Endothelial cell (in vitro differentiated cells): ENCODE measurements around the gene ACTBL2. TPM values are rescaled to one million over a fixed set of nuclear protein-coding genes. Genes with fewer than 3 reads are reported as not detected.
"Not testable (repeated sequence)": the region's sequence is repeated elsewhere in the genome, so short reads cannot be mapped to it uniquely, and the experiment has no call there.

ENCODE experiments used
- DNase-seq: peaks from one replicate; pipeline ENCODE4 v3.0.0; 2021; ENCODE audit warnings: low spot score
- H3K27ac Mint-ChIP-seq: one replicate; pipeline ENCODE4 v1.8.0; 2021; ENCODE audit warnings: mixed read lengths, inconsistent platforms; ENCODE audit not compliant: unreplicated experiment
- H3K27me3 Mint-ChIP-seq: one replicate; pipeline ENCODE4 v1.8.0; 2021; ENCODE audit warnings: mild to moderate bottlenecking, moderate library complexity, mixed read lengths, inconsistent platforms; ENCODE audit not compliant: unreplicated experiment
- H3K36me3 Mint-ChIP-seq: one replicate; pipeline ENCODE4 v1.8.0; 2021; ENCODE audit warnings: mild to moderate bottlenecking, low read depth, mixed read lengths, inconsistent platforms; ENCODE audit not compliant: unreplicated experiment
- H3K4me1 Mint-ChIP-seq: one replicate; pipeline ENCODE4 v1.8.0; 2021; ENCODE audit warnings: mild to moderate bottlenecking, mixed read lengths, inconsistent platforms; ENCODE audit not compliant: unreplicated experiment
- H3K4me3 Mint-ChIP-seq: one replicate; pipeline ENCODE4 v1.8.0; 2021; ENCODE audit warnings: mild to moderate bottlenecking, mixed read lengths, inconsistent platforms; ENCODE audit not compliant: unreplicated experiment
- H3K9me3 Mint-ChIP-seq: one replicate; pipeline ENCODE4 v1.8.0; 2021; ENCODE audit warnings: mixed read lengths, inconsistent platforms; ENCODE audit not compliant: unreplicated experiment
- CTCF ChIP-seq: fragments of 200-600 bp; sonication (generic); IDR thresholded peaks from one replicate; pipeline ENCODE4 v1.5.0; 2021; ENCODE audit warnings: antibody characterized with exemption; ENCODE audit not compliant: unreplicated experiment
- total RNA-seq: library from RNA; stranded (reverse); fragmentation: NEBNext Ultra II Directional; extraction: Animal tissue kit (Norgen Biotek cat#: 25700); gene quantifications from one replicate; pipeline ENCODE4 v1.2.1, GENCODE V29; 2021; ENCODE audit not compliant: unreplicated experiment

Gene ACTBL2
- total RNA-seq, 1 donor from 2014 or later = not detected

GRCh38 chr5:57478826-57479225 lies 3.8 kb downstream of the ACTBL2 start:
- no peak for TF ChIP-seq CTCF
- no peak for DNase-seq
- H3K27me3 Mint-ChIP-seq = no peaks in the 10 kb centered on the region
- H3K27ac Mint-ChIP-seq = no peak overlapping the region
- no peak overlapping the region for H3K4me3 Mint-ChIP-seq
- no peaks in the 10 kb centered on the region for H3K36me3 Mint-ChIP-seq
- H3K9me3 Mint-ChIP-seq = no peaks in the 10 kb centered on the region
- H3K4me1 Mint-ChIP-seq = no peaks in the 10 kb centered on the region

GRCh38 chr5:57476601-57477056 lies 6.0 kb downstream of the ACTBL2 start:
- Mint-ChIP-seq H3K4me1 (no peaks in the 10 kb centered on the region), H3K9me3 (no peaks in the 10 kb centered on the region), H3K36me3 (no peaks in the 10 kb centered on the region), H3K27ac (no peak overlapping the region), H3K27me3 (no peaks in the 10 kb centered on the region), H3K4me3 (no peak overlapping the region)
- TF ChIP-seq CTCF = no peak
- DNase-seq = no peak

GRCh38 chr5:57470339-57470738 lies 12.3 kb downstream of the ACTBL2 start:
- no peaks in the 10 kb centered on the region for H3K27me3 Mint-ChIP-seq
- no peak for DNase-seq
- no peaks in the 10 kb centered on the region for H3K9me3 Mint-ChIP-seq
- no peaks in the 10 kb centered on the region for H3K36me3 Mint-ChIP-seq
- no peak overlapping the region for H3K4me3 Mint-ChIP-seq
- TF ChIP-seq CTCF = no peak
- H3K27ac Mint-ChIP-seq = no peak overlapping the region
- H3K4me1 Mint-ChIP-seq = no peaks in the 10 kb centered on the region

DNA sequence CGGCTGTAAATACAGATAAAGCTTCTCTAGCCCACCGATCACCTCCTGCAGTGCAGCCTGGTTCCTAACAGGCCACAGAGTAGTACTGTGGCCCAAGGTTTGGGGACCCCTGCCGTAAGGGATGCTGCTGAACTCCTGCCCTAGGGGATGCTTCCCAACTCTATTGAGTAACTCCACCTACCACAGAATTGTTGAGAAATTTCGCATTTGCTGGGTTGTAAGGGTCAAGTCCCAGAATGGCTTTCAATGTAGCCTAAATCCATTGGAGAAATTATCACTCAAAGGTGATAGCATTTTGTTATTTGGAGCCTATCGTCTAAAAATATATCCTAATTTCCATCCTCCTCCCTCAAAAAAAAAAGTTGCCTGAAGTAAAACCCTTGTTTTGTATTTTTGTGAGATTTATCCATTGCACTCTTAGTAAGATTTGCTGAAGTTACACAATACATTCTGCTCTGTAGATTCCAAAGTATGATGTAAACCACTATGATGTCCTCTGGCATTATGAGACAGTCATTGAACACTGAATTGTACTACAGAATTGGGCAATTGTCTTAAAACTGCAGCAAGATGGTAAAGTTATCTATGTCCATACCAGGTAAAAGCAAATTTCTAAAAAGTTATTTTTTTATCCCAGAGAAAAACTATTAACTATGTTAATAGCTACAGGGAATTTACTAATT lies 14.0 kb downstream of the ACTBL2 start:
- no peaks in the 10 kb centered on the region for H3K9me3 Mint-ChIP-seq
- H3K4me3 Mint-ChIP-seq = no peak overlapping the region
- H3K36me3 Mint-ChIP-seq = no peaks in the 10 kb centered on the region
- H3K27ac Mint-ChIP-seq = no peak overlapping the region
- no peak for TF ChIP-seq CTCF
- H3K4me1 Mint-ChIP-seq = no peaks in the 10 kb centered on the region
- no peaks in the 10 kb centered on the region for H3K27me3 Mint-ChIP-seq
- no peak for DNase-seq

DNA sequence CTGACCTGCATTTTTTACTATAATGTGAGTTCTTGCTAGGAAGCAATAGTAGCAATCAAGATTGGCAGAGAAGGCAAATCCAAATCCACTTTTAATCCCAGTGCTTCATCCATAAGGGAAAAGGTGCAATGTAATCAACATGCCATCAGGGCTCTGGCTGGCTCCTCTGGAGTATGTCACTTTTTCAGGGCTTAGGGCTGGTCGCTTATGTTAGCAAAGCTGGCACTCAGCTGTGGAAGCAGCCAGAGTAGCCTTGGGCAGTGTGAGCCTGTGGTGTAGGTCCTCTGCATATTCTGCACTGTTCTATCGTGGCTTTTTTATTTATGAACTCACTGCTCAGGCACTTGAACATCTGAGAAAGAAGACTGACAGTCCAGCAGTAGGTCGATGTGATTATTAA lies 16.1 kb downstream of the ACTBL2 start:
- no peaks in the 10 kb centered on the region for H3K9me3 Mint-ChIP-seq
- H3K4me3 Mint-ChIP-seq = no peak overlapping the region
- no peak for TF ChIP-seq CTCF
- no peak overlapping the region for H3K27ac Mint-ChIP-seq
- no peaks in the 10 kb centered on the region for H3K4me1 Mint-ChIP-seq
- H3K36me3 Mint-ChIP-seq = no peaks in the 10 kb centered on the region
- H3K27me3 Mint-ChIP-seq = no peaks in the 10 kb centered on the region
- DNase-seq = no peak

GRCh38 chr5:57460056-57460455 lies 22.6 kb downstream of the ACTBL2 start:
- not testable (repeated sequence) for H3K4me3 Mint-ChIP-seq, DNase-seq, H3K27ac Mint-ChIP-seq, H3K27me3 Mint-ChIP-seq, H3K4me1 Mint-ChIP-seq, H3K36me3 Mint-ChIP-seq, H3K9me3 Mint-ChIP-seq
